ENCODE data around the gene AIP. TPM values are rescaled to one million over a fixed set of nuclear protein-coding genes. Genes with fewer than 3 reads are reported as not detected.

The AIP gene
- total and polyA plus RNA-seq, 9 of the 15 experiments (the other 6 are each of a cell fraction or from before 2014, with no cell fraction given): 5.2 to 92.5 (median 52.7) TPM

DNA sequence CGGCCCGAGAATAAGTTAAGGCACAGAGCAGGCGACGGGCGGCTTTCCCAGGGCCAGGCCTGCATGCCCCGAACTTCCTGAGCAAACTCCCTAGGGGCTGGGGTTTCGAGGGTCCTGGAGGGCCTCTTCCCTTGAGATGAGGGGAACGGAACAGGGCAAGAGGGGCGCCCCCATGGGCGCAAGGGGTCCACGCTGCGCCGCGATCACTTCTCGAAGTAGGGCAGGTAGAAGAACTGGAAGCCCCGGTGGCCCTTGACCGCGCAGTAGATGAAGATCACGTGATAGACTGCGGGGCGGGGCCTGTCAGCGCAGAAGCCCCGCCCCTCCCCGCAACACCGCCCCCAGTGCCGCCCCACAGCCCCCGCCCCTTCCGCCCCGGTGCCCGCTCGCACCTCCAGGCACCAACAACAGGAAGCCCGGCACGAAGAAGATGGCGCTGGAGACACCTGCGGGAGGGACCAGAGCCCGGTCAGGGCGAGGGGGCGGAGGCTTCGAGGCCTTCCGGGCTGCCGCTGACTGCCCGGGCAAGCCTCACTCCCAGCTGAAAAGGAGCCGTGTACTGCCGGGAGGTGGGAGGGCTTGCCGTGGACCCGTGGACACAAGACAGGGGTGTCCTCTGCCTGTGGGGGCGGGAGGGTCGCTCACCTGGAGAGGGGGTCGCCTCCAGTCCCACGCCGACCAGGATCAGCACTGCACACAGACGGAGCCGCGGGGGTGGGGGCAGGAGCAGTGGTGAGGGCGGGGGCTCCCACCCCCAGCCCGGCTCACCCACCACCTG is 18.2 kb upstream of the AIP start (continued):
- TF ChIP-seq ZNF609 (CRISPR knock-in tag; IDR thresholded peaks at IDR 0.05; ENCODE audit: borderline replicate concordance): peak; percentile 49; the same call in 1 of the 2 replicates
- no peak for TF ChIP-seq XRCC4 (IDR thresholded peaks at IDR 0.05; ENCODE audit: extremely low read depth, insufficient read depth, insufficient read length)
- no peak for TF ChIP-seq C11orf30 (IDR thresholded peaks at IDR 0.05; ENCODE audit: low read depth)
- no peak for TF ChIP-seq BCOR (IDR thresholded peaks at IDR 0.05)
- TF ChIP-seq HDGF (IDR thresholded peaks at IDR 0.05): no peak
- no peak for TF ChIP-seq FOXM1 (IDR thresholded peaks at IDR 0.05; ENCODE audit: low read depth)
- TF ChIP-seq FOXM1 (CRISPR knock-in tag; IDR thresholded peaks at IDR 0.05; ENCODE audit: low read depth): no peak
- no peak for TF ChIP-seq ZNF232 (CRISPR knock-in tag; IDR thresholded peaks at IDR 0.05)
- TF ChIP-seq PTBP1 (IDR thresholded peaks at IDR 0.05; ENCODE audit: low read depth, low read length): no peak
- TF ChIP-seq, protein P1, sequence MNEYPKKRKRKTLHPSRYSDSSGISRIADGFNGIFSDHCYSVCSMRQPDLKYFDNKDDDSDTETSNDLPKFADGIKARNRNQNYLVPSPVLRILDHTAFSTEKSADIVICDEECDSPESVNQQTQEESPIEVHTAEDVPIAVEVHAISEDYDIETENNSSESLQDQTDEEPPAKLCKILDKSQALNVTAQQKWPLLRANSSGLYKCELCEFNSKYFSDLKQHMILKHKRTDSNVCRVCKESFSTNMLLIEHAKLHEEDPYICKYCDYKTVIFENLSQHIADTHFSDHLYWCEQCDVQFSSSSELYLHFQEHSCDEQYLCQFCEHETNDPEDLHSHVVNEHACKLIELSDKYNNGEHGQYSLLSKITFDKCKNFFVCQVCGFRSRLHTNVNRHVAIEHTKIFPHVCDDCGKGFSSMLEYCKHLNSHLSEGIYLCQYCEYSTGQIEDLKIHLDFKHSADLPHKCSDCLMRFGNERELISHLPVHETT (CRISPR knock-in tag; conservative IDR thresholded peaks at IDR 0.05 in 1 of 2, IDR thresholded peaks at IDR 0.05 in 1 of 2): 0 out of 4 replicates have a peak, but pooled peaks of 1 of the 2 experiments have one; percentile 16

Data from K562 (cell line).